ENCODE results near the gene ARID5B. TPM values are rescaled to one million over a fixed set of nuclear protein-coding genes. Genes with fewer than 3 reads are reported as not detected.

The ARID5B gene
- total RNA-seq, 1 experiment from 2014 or later, result 1.3 TPM

DNA sequence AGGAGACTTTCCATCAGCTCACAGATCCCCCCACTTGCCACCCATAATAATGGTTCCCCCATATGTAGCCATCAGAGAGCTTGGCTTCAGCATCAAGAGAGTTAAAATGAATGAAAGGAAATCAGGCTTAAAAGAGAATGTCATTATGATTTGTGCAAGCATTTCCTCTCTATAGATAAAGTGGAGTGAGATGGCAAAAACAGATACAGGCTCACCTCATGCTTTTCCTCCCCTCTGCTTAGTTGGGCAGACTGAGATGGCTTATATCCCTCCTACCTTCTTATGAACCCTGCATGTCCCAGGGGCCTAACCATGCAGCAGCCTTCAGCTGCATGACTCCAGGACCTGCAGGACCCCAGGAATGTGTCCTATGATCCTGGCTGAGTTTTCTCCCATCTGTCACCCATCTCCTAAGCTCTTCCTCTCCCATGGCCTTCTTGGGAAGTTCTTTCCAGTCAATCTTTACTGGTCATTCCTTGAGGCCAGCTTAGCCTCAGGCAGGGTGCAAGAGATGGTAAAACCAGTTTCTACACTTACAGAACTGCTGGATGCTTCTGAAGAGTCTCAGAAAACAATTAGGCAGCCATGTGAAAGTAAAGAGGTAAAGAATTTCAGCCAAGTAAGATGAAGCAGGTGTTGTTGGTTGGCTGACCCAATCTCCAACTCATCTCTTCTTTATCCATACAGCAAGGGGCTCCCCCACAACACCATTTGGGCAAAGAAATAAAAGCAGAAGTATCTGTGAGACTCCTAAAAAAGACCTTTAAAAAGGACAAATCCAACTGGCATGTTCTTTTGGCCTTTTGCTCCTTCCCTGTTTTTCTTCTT is 207.5 kb downstream of the ARID5B start:
- no peaks in the 10 kb centered on the region for H3K9me2 ChIP-seq (replicated peaks; ENCODE audit: insufficient read depth, low read length)
- no peaks in the 10 kb centered on the region for H3K27me3 ChIP-seq (ENCODE audit: low read length)
- H4K20me1 ChIP-seq (ENCODE audit: insufficient read depth, low read depth, low read length), result no peaks in the 10 kb centered on the region
- DNase-seq, result peak; percentile 66
- H3K27ac ChIP-seq (ENCODE audit: low read length), result peak overlapping the region; percentile 99
- no peak overlapping the region; the same call in 1 of the 2 replicates for H2AFZ ChIP-seq (ENCODE audit: low read length)
- no peaks in the 10 kb centered on the region for H3K79me2 ChIP-seq (ENCODE audit: low read length)
- peak overlapping the region; percentile 47 for H3K4me3 ChIP-seq (ENCODE audit: low read length)
- H3K4me1 ChIP-seq (ENCODE audit: low read length), result peaks cover 88% of the 10 kb centered on the region
- H3K4me2 ChIP-seq (ENCODE audit: low read depth, low read length, poor library complexity, severe bottlenecking), result peak overlapping the region; percentile 75
- peak overlapping the region; percentile 73 for H3K9ac ChIP-seq (ENCODE audit: low read length)
- no peaks in the 10 kb centered on the region for H3K36me3 ChIP-seq (ENCODE audit: insufficient read depth, low read length)
- H3K9me3 ChIP-seq (ENCODE audit: low read length), result no peaks in the 10 kb centered on the region

DNA sequence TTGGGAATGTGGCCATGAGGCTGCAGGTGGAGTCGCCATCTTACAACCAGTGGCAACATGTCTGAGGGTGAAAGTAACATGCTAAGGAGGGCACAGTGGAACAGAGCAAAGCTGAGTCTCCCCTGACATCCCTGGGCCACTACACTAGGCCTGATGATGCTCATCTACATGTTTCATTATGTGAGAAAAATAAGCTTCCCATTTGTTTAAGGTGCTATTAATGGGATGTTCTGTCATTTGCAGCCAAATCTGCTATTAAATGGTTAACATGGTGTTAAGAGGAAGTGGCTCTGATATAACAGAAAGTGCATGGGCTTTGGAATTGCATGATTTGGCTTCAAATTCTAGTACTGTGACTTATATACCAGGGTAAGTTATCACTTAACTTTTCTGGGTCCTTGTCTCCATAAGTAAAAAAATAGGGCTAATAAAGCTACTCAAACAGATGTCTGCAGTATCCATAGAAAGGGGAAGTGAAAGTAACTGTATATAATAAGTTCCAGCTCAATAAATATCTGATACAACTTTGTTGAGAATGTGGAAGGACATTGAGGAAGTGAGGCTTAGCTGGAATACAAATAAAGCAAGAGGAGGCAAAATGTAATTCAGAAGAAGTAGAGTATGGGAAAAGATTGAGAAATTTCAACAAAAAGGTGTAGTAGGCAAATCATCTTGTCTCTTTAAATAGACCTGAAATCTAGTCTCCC is 208.2 kb downstream of the ARID5B start:
- peak; percentile 95 for DNase-seq
- Histone ChIP-seq H3K9me3 (ENCODE audit: low read length) (no peaks in the 10 kb centered on the region), H4K20me1 (ENCODE audit: insufficient read depth, low read depth, low read length) (no peaks in the 10 kb centered on the region), H3K36me3 (ENCODE audit: insufficient read depth, low read length) (no peaks in the 10 kb centered on the region), H3K4me3 (ENCODE audit: low read length) (peak overlapping the region; percentile 56), H3K79me2 (ENCODE audit: low read length) (no peaks in the 10 kb centered on the region), H3K9me2 (replicated peaks; ENCODE audit: insufficient read depth, low read length) (no peaks in the 10 kb centered on the region), H3K27ac (ENCODE audit: low read length) (peak overlapping the region; percentile 99), H3K9ac (ENCODE audit: low read length) (peak overlapping the region; percentile 73), H3K4me1 (ENCODE audit: low read length) (peaks cover 81% of the 10 kb centered on the region), H2AFZ (ENCODE audit: low read length) (no peak overlapping the region), H3K4me2 (ENCODE audit: low read depth, low read length, poor library complexity, severe bottlenecking) (peak overlapping the region; percentile 75), H3K27me3 (ENCODE audit: low read length) (no peaks in the 10 kb centered on the region)

DNA sequence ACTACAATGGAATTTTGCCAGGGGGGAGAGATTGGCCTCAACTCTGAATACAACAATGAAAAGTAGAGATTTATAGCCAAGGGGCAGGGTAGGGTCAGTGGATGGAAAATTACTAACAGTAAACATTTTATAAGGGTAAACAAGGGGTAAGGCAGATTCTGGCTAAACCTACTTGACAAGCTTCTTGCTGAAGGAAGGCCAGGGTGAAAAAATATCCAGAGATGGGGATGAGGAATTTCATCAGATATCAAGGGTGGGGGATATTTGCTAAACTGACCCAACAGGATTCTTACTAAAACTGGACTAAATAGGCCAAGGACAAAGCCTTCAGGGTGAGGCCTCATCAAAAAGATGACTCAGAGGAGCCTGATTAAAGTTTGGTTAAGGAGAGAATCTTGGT is 210.8 kb downstream of the ARID5B start:
- H3K36me3 ChIP-seq (ENCODE audit: insufficient read depth, low read length), result no peaks in the 10 kb centered on the region
- no peaks in the 10 kb centered on the region for H3K9me3 ChIP-seq (ENCODE audit: low read length)

DNA sequence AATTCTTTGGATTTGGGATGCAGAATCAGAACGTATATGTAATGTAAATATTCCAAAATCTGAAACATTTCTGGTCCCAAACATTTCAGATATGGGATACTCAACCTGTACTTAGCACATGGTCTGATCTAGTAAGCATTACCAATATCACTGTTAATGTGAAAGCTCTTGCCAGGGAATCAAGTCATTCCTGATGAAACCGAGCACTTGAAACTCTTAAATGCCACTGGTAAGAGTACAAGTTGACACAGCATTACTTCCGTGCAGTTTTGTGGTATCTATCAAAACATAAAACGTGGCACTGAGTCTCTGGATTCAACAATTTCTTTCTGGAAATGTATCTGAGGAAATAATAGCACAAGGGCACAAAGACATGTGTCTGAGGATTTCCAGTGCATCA is 211.5 kb downstream of the ARID5B start:
- peak overlapping the region; percentile 7 for H2AFZ ChIP-seq (ENCODE audit: low read length)
- no peaks in the 10 kb centered on the region for H3K79me2 ChIP-seq (ENCODE audit: low read length)
- H4K20me1 ChIP-seq (ENCODE audit: insufficient read depth, low read depth, low read length), result no peaks in the 10 kb centered on the region
- peak overlapping the region; percentile 26 for H3K27ac ChIP-seq (ENCODE audit: low read length)
- DNase-seq, result no peak
- H3K9ac ChIP-seq (ENCODE audit: low read length), result no peak overlapping the region
- no peaks in the 10 kb centered on the region for H3K9me3 ChIP-seq (ENCODE audit: low read length)
- no peaks in the 10 kb centered on the region for H3K9me2 ChIP-seq (replicated peaks; ENCODE audit: insufficient read depth, low read length)
- peaks cover 52% of the 10 kb centered on the region for H3K4me1 ChIP-seq (ENCODE audit: low read length)
- no peak overlapping the region for H3K4me3 ChIP-seq (ENCODE audit: low read length)
- no peak overlapping the region for H3K4me2 ChIP-seq (ENCODE audit: low read depth, low read length, poor library complexity, severe bottlenecking)
- no peaks in the 10 kb centered on the region for H3K36me3 ChIP-seq (ENCODE audit: insufficient read depth, low read length)
- no peaks in the 10 kb centered on the region for H3K27me3 ChIP-seq (ENCODE audit: low read length)

More for the DNA sequence above, 210.8 kb downstream of the ARID5B start:
- Histone ChIP-seq H3K27me3 (ENCODE audit: low read length) (no peaks in the 10 kb centered on the region), H3K4me1 (ENCODE audit: low read length) (peaks cover 55% of the 10 kb centered on the region), H3K79me2 (ENCODE audit: low read length) (no peaks in the 10 kb centered on the region), H2AFZ (ENCODE audit: low read length) (no peak overlapping the region), H3K27ac (ENCODE audit: low read length) (peak overlapping the region; percentile 26; the same call in 1 of the 2 replicates), H3K9ac (ENCODE audit: low read length) (no peak overlapping the region), H3K4me3 (ENCODE audit: low read length) (no peak overlapping the region), H4K20me1 (ENCODE audit: insufficient read depth, low read depth, low read length) (no peaks in the 10 kb centered on the region), H3K4me2 (ENCODE audit: low read depth, low read length, poor library complexity, severe bottlenecking) (no peak overlapping the region), H3K9me2 (replicated peaks; ENCODE audit: insufficient read depth, low read length) (no peaks in the 10 kb centered on the region)
- no peak for DNase-seq

DNA sequence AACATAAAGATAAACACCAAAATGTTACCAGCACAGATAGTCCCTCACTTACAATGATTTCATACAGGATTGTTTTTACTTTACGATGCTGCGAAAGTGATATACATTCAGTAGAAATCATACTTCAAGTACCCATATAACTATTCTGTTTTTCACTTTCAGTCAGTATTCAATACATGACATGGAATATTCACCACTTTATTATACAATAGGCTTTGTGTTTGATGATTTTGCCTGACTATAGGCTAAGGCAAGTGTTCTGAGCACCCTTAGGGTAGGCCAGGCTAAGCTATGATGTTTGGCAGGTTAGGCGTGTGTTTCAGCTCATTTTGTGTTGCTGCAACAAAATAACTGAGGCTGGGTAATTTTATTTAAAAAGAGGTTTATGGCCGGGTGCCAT is 212.2 kb downstream of the ARID5B start:
- H3K27ac ChIP-seq (ENCODE audit: low read length), result peak overlapping the region; percentile 26
- H3K27me3 ChIP-seq (ENCODE audit: low read length), result no peaks in the 10 kb centered on the region
- no peaks in the 10 kb centered on the region for H3K79me2 ChIP-seq (ENCODE audit: low read length)
- no peaks in the 10 kb centered on the region for H3K9me3 ChIP-seq (ENCODE audit: low read length)
- H3K36me3 ChIP-seq (ENCODE audit: insufficient read depth, low read length), result no peaks in the 10 kb centered on the region
- no peak for DNase-seq
- peaks cover 51% of the 10 kb centered on the region for H3K4me1 ChIP-seq (ENCODE audit: low read length)
- H2AFZ ChIP-seq (ENCODE audit: low read length), result peak overlapping the region; percentile 7
- no peaks in the 10 kb centered on the region for H4K20me1 ChIP-seq (ENCODE audit: insufficient read depth, low read depth, low read length)
- H3K4me2 ChIP-seq (ENCODE audit: low read depth, low read length, poor library complexity, severe bottlenecking), result no peak overlapping the region
- H3K4me3 ChIP-seq (ENCODE audit: low read length), result no peak overlapping the region
- no peaks in the 10 kb centered on the region for H3K9me2 ChIP-seq (replicated peaks; ENCODE audit: insufficient read depth, low read length)
- H3K9ac ChIP-seq (ENCODE audit: low read length), result no peak overlapping the region

DNA sequence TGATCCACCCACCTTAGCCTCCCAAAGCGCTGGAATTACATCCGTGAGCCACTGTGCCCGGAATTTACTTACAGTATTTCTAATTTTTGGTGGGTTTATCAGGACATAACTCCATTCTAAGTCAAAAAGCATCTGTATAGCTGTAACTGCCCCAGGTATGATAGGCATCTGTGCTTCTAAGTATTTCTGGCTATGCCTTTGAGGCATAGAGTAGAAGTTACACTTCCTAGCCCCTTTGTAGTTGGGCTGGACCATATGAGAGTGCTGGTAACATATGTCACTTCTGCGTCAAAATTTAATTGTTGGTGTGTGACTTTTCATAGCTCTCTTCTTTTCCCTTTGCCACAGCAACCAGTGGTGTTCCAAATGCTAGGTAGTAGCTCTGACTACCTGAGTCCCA is 213.8 kb downstream of the ARID5B start:
- Histone ChIP-seq H3K27ac (ENCODE audit: low read length) (no peak overlapping the region; the same call in 1 of the 2 replicates), H3K79me2 (ENCODE audit: low read length) (no peaks in the 10 kb centered on the region), H2AFZ (ENCODE audit: low read length) (peak overlapping the region; percentile 75; the same call in 1 of the 2 replicates), H3K4me3 (ENCODE audit: low read length) (no peak overlapping the region), H3K9me2 (replicated peaks; ENCODE audit: insufficient read depth, low read length) (no peaks in the 10 kb centered on the region), H3K27me3 (ENCODE audit: low read length) (no peaks in the 10 kb centered on the region), H3K4me2 (ENCODE audit: low read depth, low read length, poor library complexity, severe bottlenecking) (no peak overlapping the region), H3K9ac (ENCODE audit: low read length) (no peak overlapping the region), H4K20me1 (ENCODE audit: insufficient read depth, low read depth, low read length) (no peaks in the 10 kb centered on the region), H3K36me3 (ENCODE audit: insufficient read depth, low read length) (no peaks in the 10 kb centered on the region), H3K4me1 (ENCODE audit: low read length) (peaks cover 38% of the 10 kb centered on the region), H3K9me3 (ENCODE audit: low read length) (no peaks in the 10 kb centered on the region)
- DNase-seq, result no peak

DNA sequence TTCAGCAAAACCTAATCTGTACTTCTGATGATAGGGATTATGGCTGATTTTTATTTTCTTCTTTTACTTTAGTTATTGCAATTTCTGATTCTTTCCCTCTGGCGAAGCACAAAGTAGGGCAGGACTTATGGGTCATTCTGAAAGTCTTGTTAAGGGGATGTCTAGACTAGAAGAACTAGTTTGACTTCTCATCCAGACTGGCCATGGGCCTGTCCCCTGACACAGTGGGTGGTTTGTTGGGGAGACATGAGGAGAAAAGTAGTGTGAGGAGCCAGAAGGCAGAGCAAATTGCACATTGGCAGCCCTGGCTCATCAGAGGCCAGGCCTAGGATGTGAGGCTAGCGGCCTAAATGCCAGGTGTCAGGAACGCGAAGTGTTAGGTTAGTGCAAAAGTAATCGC is 214.3 kb downstream of the ARID5B start:
- H3K27me3 ChIP-seq (ENCODE audit: low read length), result no peaks in the 10 kb centered on the region
- H4K20me1 ChIP-seq (ENCODE audit: insufficient read depth, low read depth, low read length), result no peaks in the 10 kb centered on the region
- no peak for DNase-seq
- peak overlapping the region; percentile 75; the same call in 1 of the 2 replicates for H2AFZ ChIP-seq (ENCODE audit: low read length)
- H3K4me2 ChIP-seq (ENCODE audit: low read depth, low read length, poor library complexity, severe bottlenecking), result no peak overlapping the region
- H3K4me1 ChIP-seq (ENCODE audit: low read length), result peaks cover 33% of the 10 kb centered on the region
- H3K9ac ChIP-seq (ENCODE audit: low read length), result no peak overlapping the region
- no peaks in the 10 kb centered on the region for H3K9me3 ChIP-seq (ENCODE audit: low read length)
- no peaks in the 10 kb centered on the region for H3K79me2 ChIP-seq (ENCODE audit: low read length)
- no peaks in the 10 kb centered on the region for H3K9me2 ChIP-seq (replicated peaks; ENCODE audit: insufficient read depth, low read length)
- H3K4me3 ChIP-seq (ENCODE audit: low read length), result no peak overlapping the region
- H3K36me3 ChIP-seq (ENCODE audit: insufficient read depth, low read length), result no peaks in the 10 kb centered on the region
- no peak overlapping the region; the same call in 1 of the 2 replicates for H3K27ac ChIP-seq (ENCODE audit: low read length)

DNA sequence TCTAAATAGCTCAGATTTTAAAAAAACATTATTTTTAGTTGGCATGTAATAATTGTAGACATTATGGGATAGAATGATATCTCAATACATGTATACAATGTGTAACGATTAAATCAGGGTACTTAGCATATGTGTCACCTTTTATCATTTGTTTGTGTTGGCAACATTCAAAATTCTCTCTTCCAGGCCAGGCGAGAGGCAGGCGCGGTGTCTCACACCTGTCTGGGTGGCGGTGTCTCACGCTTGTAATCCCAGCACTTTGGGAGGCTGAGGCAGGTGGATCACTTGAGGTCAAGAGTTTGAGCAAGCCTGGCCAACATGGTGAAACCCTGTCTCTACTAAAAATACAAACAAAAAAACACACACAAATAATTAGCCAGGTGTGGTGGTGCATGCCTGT is 215.4 kb downstream of the ARID5B start:
- no peak for DNase-seq
- H4K20me1 ChIP-seq (ENCODE audit: insufficient read depth, low read depth, low read length), result no peaks in the 10 kb centered on the region
- H3K9ac ChIP-seq (ENCODE audit: low read length), result no peak overlapping the region
- peaks cover 24% of the 10 kb centered on the region for H3K4me1 ChIP-seq (ENCODE audit: low read length)
- no peak overlapping the region for H3K4me3 ChIP-seq (ENCODE audit: low read length)
- no peaks in the 10 kb centered on the region for H3K9me2 ChIP-seq (replicated peaks; ENCODE audit: insufficient read depth, low read length)
- H3K27ac ChIP-seq (ENCODE audit: low read length), result no peak overlapping the region
- no peaks in the 10 kb centered on the region for H3K36me3 ChIP-seq (ENCODE audit: insufficient read depth, low read length)
- H3K27me3 ChIP-seq (ENCODE audit: low read length), result no peaks in the 10 kb centered on the region
- H2AFZ ChIP-seq (ENCODE audit: low read length), result no peak overlapping the region
- no peak overlapping the region for H3K4me2 ChIP-seq (ENCODE audit: low read depth, low read length, poor library complexity, severe bottlenecking)
- no peaks in the 10 kb centered on the region for H3K9me3 ChIP-seq (ENCODE audit: low read length)
- H3K79me2 ChIP-seq (ENCODE audit: low read length), result no peaks in the 10 kb centered on the region

Measured in Karpas-422 (cell line).